Activated T-helper 1 cell treated with anti-CD3 and anti-CD28 coated beads, Interleukin-2, amount 50 U/mL, for 16 hours (primary cell): ENCODE measurements around the gene IL1R1.

Experiments
- DNase-seq, 2 donors: peaks; one replicate each; pipeline ENCODE4 v3.0.0-alpha.2; 2020; ENCODE audit warnings: low read depth in 1 of 2, low spot score in 1 of 2

Gene IL1R1

DNA sequence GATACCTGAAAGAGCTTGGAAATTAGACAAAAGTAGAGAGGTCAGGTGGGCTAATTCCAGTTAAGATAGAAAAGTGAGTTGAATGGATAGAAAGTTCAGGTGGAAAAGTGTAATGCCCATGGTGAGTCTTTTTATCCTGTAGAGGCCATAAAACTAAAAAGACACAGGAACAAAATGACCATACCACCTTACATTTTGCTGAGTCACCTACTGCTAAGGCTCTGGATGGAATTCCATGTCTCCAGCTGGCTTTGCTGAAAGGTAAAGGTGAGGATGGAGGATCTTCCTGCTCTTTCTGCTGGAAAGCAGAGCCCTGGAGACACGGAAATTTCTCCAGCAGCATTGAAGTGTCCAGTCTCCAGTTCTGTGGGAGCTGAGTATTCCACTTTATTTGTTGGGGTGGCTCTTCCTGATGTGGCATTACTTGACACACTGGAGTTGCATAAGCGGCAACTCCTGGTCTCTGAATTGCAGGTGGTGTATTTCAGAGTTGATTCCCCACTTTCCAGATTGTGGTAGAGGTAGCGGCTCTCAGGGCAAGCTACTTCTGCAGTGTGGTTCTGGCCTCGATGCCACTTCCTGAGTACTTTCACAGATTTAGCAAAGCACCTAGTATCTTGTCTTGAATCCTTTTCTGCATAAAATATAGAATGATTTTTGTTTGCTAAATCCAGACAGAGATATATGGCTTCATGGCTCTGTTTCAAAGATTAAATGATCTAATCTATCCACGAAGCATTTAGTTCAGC lies 55.0 kb downstream of the IL1R1 start:
- no peak for DNase-seq

DNA sequence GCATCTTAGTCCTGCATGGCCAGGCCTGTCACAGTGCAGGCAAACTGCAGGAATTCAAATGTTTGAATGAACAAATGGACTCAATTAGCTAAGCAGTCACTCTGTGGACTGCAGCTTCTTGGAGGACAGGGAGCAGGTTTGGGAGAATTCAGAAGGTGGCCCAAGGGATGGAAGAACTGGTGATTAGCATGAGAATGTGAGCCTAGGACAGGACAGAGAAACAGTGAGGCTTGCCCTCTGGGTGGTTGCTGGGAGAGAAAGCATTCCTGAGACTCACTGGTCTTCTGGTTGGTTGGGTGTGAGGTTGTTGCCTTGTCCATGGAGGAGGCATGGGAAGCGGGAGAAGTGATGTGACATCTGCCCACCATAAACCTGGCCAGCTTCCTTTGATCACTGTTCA lies 58.0 kb downstream of the IL1R1 start:
- DNase-seq, result no peak

- DNase-seq, result no peak
Observed at GRCh38 chr2:102204638-102205037, 62.1 kb downstream of the IL1R1 start.

DNA sequence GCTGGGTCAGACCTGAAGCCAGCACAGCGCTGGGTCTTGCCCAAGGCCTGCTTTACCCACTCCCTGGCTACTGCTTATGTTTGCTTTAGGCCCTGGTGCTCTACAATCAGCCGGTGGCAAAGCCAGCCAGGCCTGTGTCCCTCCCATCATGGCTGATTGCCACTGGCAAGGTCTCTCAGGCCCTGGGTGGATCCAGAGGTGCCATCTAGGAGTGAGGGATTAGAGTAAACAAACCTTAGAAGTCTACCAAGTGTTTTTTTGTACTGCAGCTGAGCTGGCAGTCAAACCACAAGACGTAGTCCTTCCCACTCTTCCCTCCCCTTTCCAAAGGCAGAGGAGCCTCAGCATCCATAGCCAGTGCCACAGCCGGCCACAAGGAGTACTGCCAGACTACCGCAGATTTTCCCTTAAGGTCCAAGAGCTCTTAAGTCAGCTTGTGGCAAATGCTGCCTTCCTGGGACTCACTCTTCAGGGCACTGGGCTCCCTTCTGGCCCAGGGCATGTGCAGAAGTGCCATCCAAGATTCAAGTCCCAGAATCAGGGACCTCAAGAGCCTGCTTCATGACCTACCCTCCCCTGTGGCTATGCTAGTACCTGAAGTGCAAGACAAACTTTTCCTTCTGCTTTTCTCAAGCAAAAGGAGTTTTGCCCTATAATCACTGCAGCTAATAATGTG lies 64.3 kb downstream of the IL1R1 start:
- DNase-seq, result no peak

- no peak for DNase-seq
Observed at GRCh38 chr2:102208774-102209173, 66.2 kb downstream of the IL1R1 start.

GRCh38 chr2:102209474-102209873 lies 66.9 kb downstream of the IL1R1 start:
- DNase-seq, result no peak

GRCh38 chr2:102217032-102217431 lies 74.5 kb downstream of the IL1R1 start:
- no peak for DNase-seq

- DNase-seq, result no peak
Observed at GRCh38 chr2:102224824-102225739, 82.5 kb downstream of the IL1R1 start.

DNA sequence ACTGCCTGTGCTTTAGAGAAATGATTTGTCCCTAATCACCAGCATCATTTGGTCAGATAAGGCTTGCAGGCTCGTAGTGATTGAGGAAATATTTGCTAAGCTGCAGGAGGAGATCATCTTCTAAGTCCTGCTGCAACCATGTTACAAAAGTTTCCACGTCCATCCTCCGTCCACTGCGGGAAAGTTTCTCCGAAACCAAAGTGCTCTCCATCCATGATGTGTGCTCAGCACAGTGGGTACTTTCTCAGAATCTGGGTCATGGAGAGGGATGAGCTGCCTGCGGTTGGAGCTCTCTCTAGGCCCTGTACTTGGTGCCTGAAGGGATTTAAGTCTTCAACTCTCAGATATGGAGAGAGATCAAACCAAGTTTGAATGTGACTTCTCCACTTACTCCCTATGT lies 83.6 kb downstream of the IL1R1 start:
- no peak for DNase-seq

GRCh38 chr2:102226612-102227391 lies 84.3 kb downstream of the IL1R1 start:
- DNase-seq, result no peak

DNA sequence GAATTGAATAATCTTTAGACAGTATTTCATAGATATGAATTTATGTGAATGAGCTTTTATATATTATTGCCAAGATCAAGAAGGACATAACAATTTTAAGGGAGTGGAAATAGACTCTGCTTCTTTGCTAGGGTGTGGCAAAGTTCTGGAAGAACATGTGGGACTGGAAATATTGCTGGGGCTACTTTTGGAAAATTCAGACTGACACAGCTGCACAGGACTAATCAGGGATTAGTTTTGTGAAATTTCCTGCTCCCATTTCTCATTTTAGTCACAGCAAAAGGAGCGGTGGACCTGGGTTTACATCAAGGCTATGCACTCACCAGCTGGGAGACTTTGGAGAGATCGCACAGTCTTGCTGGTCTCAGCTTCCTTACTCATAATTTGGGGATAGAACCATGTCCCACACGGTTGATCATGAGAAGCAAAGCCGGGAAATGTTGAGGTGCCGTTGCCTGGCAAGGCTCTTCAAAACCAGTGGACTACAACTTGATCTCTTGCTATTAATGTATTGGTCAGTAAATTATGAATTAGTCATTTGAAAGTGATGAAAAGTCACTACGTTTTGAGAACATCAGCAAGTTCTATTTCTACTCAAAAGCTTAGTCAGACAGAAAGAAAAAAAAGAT lies 86.7 kb downstream of the IL1R1 start:
- no peak for DNase-seq
